Dermis lymphatic vessel endothelial cell (primary cell): ENCODE data around the gene GDAP2. TPM values are rescaled to one million over a fixed set of nuclear protein-coding genes. Genes with fewer than 3 reads are reported as not detected.

Experiments used
- total RNA-seq: library from RNA; depleted of rRNA; stranded (reverse); fragments of >200 nt; gene quantifications from 2 replicates; pipeline ENCODE4 v1.2.1, GENCODE V29; 2014

GDAP2 gene, protein sequence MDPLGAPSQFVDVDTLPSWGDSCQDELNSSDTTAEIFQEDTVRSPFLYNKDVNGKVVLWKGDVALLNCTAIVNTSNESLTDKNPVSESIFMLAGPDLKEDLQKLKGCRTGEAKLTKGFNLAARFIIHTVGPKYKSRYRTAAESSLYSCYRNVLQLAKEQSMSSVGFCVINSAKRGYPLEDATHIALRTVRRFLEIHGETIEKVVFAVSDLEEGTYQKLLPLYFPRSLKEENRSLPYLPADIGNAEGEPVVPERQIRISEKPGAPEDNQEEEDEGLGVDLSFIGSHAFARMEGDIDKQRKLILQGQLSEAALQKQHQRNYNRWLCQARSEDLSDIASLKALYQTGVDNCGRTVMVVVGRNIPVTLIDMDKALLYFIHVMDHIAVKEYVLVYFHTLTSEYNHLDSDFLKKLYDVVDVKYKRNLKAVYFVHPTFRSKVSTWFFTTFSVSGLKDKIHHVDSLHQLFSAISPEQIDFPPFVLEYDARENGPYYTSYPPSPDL
- total RNA-seq: 15.9 and 18.6 TPM in 2 replicates

DNA sequence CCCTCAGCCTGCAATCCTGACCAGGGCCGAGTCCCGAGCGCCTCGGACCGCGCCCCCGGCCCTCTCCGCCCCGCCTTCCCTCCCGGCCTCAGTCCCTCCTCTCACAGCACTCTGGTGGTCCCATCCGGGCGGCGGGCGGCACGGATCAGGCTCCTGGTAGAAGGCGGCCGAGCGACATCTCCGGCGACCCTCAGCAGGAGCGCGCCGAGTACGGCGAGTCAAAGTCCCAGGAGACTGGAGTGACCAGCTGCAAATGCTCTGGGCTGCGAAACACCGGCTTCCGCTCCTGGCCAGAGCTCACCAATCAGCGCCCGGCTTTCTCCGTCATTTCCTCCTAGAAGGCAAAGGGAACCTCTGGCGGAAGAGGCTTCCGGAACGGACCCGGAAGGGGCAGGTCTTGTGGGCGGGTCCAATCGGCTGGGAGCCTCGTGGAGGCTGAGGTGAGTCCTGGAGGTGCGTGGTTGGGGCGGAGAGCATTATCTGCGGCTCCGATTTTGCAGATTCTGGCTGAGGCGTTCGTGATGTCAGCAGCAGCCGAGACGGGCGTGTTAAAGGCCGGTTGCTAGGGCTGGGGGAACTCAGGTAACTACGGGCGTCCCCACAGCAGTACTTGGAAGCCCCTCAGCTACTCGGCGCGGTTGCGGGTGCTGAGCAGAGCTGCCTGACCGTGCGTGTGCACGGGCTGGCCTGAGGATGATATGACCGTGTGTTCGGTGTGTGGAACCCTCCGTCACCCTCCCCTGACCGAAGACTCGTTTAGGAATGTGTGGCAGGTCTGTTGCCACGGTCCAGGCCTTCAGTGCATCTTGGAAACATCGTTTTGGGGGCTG lies at the start of gene GDAP2, which contains the start of gene WDR3:
TSS of gene GDAP2 (minus strand) at position 279 of the 830 bp plus-strand sequence. CDS start 9,264 bp downstream, outside the sequence.
TSS of gene WDR3 (plus strand) at position 397 of the 830 bp plus-strand sequence. CDS start 3,581 bp downstream, outside the sequence.

Other genes starting within 250 kb of the GDAP2 start
- 12.6 and 26.4 TPM in 2 replicates for gene WDR3, start 118 bp upstream of the GDAP2 start, total RNA-seq